Breast epithelium (tissue), 3 donors: ENCODE measurements around the gene CGNL1.

ENCODE experiments used
- POLR2A ChIP-seq: fragments of 450-650 bp; IDR thresholded peaks from one replicate; pipeline ENCODE4 v1.6.1; 2016; ENCODE audit warnings: antibody characterized with exemption, mild to moderate bottlenecking, moderate library complexity
- POLR2AphosphoS5 ChIP-seq, 3 donors: sonication (generic); formaldehyde crosslinking; IDR thresholded peaks; one replicate each; pipeline ENCODE4 v1.6.1; 2017; ENCODE audit warnings: antibody characterized with exemption in 3 of 3
- TF ChIP-seq, protein P1 (sequence below), 3 donors: fragments of 450-650 bp; IDR thresholded peaks; one replicate each; pipeline ENCODE4 v1.5.1; 2016 to 2017; ENCODE audit warnings: antibody characterized with exemption in 3 of 3, mild to moderate bottlenecking in 3 of 3, moderate library complexity in 3 of 3

- TF ChIP-seq, protein P1, sequence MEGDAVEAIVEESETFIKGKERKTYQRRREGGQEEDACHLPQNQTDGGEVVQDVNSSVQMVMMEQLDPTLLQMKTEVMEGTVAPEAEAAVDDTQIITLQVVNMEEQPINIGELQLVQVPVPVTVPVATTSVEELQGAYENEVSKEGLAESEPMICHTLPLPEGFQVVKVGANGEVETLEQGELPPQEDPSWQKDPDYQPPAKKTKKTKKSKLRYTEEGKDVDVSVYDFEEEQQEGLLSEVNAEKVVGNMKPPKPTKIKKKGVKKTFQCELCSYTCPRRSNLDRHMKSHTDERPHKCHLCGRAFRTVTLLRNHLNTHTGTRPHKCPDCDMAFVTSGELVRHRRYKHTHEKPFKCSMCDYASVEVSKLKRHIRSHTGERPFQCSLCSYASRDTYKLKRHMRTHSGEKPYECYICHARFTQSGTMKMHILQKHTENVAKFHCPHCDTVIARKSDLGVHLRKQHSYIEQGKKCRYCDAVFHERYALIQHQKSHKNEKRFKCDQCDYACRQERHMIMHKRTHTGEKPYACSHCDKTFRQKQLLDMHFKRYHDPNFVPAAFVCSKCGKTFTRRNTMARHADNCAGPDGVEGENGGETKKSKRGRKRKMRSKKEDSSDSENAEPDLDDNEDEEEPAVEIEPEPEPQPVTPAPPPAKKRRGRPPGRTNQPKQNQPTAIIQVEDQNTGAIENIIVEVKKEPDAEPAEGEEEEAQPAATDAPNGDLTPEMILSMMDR (IDR thresholded peaks at IDR 0.05): no peak
- TF ChIP-seq POLR2A (no peak), POLR2AphosphoS5 (IDR thresholded peaks at IDR 0.05) (no peak)
Observed at GRCh38 chr15:57345584-57345983, 30.7 kb upstream of the CGNL1 start.
